GM18867 (cell line): Measurements from ENCODE around the gene BARX2.
A peak's percentile ranks its signal among the peaks of the same experiment; 100 is the strongest.
"Not testable (repeated sequence)": the region's sequence is repeated elsewhere in the genome, so short reads cannot be mapped to it uniquely, and the experiment has no call there.

Experiments used
- ATAC-seq: cut with Tn5 transposase; IDR thresholded peaks from one replicate; pipeline ENCODE4 v1.9.1; 2021; ENCODE audit warnings: mild to moderate bottlenecking, moderate library complexity; ENCODE audit not compliant: unreplicated experiment

The BARX2 gene

GRCh38 chr11:129375751-129376657 lies at the start of gene BARX2:
Gene BARX2 (plus strand): TSS chr11:129375848. CDS start chr11:129376036, 188 bp downstream.
- ATAC-seq: no peak

- no peak for ATAC-seq
Observed at GRCh38 chr11:129326921-129327320, 48.7 kb upstream of the BARX2 start.

DNA sequence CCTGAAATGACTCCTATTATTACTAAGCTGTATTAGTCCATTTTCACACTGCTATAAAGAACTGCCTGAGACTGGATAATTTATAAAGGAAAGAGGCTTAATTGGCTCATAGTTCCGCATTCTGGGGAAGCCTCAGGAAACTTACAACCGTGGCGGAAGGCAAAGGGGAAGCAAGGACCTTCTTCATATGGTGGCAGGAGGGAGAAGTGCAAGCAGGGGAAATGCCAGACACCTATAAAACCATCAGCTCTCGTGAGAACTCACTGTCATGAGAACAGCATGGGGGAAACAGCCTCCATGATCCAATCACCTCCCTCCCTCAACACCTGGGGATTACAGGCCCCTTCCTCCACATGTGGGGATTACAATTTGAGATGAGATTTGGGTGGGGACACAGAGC lies 47.9 kb upstream of the BARX2 start:
- ATAC-seq: not testable (repeated sequence)

GRCh38 chr11:129328756-129329155 lies 46.9 kb upstream of the BARX2 start:
- no peak for ATAC-seq

GRCh38 chr11:129331217-129331616 lies 44.4 kb upstream of the BARX2 start:
- no peak for ATAC-seq

DNA sequence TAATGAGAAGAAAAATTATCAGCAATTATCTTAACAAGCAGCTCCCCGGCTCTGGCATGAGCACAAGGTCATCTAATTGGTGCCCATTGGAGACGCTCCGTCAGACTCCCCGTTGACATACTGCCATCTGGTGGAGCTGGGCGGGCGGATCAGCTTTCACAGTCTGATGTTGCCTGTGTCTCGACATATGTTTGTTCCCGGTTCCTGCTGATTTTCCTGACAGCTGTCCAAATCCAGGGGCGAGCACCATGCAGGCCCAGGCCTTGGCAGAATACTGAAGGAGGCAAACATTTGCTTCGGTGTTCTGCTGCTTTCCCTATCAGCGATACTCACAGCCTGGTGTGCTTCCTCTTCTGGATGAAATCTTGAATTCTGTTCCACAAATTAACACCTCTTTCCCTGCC lies 43.8 kb upstream of the BARX2 start:
- peak; percentile 95 for ATAC-seq

- no peak for ATAC-seq
Observed at GRCh38 chr11:129333873-129334272, 41.8 kb upstream of the BARX2 start.

- not testable (repeated sequence) for ATAC-seq
Observed at GRCh38 chr11:129344301-129344940, 31.2 kb upstream of the BARX2 start.

DNA sequence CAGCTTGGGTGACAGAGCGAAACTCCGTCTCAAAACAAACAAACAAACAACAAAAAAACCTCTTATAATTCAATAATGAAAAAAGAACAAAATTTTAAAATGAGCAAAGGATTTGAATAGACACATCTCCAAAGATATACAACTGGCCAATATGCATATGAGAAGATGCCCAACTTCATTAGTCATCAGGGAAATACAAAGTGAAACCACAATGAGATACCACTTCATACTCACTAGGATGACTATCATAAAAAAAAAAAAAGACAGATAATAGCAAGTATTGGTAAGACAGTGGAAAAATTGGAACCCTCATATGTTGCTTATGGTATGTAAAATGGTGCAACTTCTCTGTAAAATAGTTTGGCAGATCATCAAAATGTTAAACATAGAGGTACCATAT lies 28.7 kb upstream of the BARX2 start:
- no peak for ATAC-seq

GRCh38 chr11:129348813-129349212 lies 26.8 kb upstream of the BARX2 start:
- ATAC-seq: no peak

DNA sequence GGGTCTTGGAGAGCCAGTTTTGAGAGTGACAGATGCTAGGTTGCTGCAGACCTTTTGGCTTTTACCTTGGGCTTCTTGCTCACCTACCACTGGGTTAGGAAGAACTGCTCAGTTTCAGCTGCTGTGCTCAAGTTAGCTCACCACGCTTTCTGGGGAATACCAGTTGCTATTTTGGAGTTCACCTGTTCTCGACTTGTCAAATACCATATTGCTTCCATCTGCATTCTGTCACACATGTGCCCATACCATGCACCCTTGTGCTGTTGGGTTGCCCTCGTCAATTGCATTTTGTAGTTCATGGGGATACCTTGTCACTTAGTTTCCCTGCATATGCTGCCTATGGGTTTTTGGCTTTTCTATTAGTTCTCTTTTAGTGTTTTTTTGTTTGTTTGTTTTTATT lies 23.0 kb upstream of the BARX2 start:
- no peak for ATAC-seq

- no peak for ATAC-seq
Observed at GRCh38 chr11:129354691-129355090, 21.0 kb upstream of the BARX2 start.

- no peak for ATAC-seq
Observed at GRCh38 chr11:129359748-129360147, 15.9 kb upstream of the BARX2 start.

GRCh38 chr11:129364143-129364654 lies 11.4 kb upstream of the BARX2 start:
- ATAC-seq: peak; percentile 100

DNA sequence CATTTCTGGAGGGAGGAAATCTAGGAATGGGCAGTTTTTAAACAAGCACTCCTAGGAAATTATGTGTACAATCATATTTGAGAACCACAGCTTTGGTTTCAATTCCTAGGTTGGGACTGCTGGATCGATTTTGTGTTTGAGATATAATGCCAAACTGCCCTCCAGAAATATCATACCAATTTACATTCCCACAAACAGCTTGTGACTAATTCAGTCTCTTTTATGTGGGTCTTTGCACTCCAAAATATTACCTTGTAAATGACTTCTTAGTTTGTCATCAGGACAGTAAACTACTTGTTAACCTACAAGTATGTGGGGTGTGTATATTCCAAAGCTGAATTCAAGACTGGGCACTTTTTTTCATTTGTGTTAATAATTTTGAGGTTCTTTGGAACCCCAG lies 9.8 kb upstream of the BARX2 start:
- ATAC-seq: no peak

GRCh38 chr11:129366737-129367597 lies 8.7 kb upstream of the BARX2 start:
- ATAC-seq: no peak

GRCh38 chr11:129368889-129369672 lies 6.6 kb upstream of the BARX2 start:
- no peak for ATAC-seq

- ATAC-seq: no peak
Observed at GRCh38 chr11:129370715-129371114, 4.9 kb upstream of the BARX2 start.

- ATAC-seq: no peak
Observed at GRCh38 chr11:129372609-129373488, 2.8 kb upstream of the BARX2 start.
